Thymus (tissue), 11 donors: ENCODE data around the gene FAM53B. TPM values are rescaled to one million over a fixed set of nuclear protein-coding genes. Genes with fewer than 3 reads are reported as not detected.
"Not testable (repeated sequence)": the region's sequence is repeated elsewhere in the genome, so short reads cannot be mapped to it uniquely, and the experiment has no call there.

ENCODE experiments used
- DNase-seq, 9 donors: peaks; one replicate each; pipeline ENCODE4 v3.0.0-alpha.2; 2013; ENCODE audit warnings: low spot score in 9 of 9, low read depth in 6 of 9, missing footprints in 1 of 9
- H3K27ac ChIP-seq, 2 donors: one replicate each; pipeline ENCODE4 v1.5.1; 2013; ENCODE audit warnings: control low read depth in 1 of 2, low read depth in 1 of 2, low read length in 1 of 2, mild to moderate bottlenecking in 1 of 2, moderate library complexity in 1 of 2
- H3K27me3 ChIP-seq, 2 donors: one replicate each; pipeline ENCODE4 v1.5.1; 2013; ENCODE audit warnings: low read length in 1 of 2; ENCODE audit not compliant: control insufficient read depth in 2 of 2, insufficient read depth in 1 of 2
- H3K36me3 ChIP-seq, 2 donors: one replicate each; pipeline ENCODE4 v1.5.1; 2013; ENCODE audit warnings: low read length in 1 of 2, mild to moderate bottlenecking in 1 of 2, moderate library complexity in 1 of 2; ENCODE audit not compliant: control insufficient read depth in 2 of 2, insufficient read depth in 2 of 2
- H3K4me1 ChIP-seq, 2 donors: one replicate each; pipeline ENCODE4 v1.5.1; 2013; ENCODE audit warnings: low read length in 2 of 2; ENCODE audit not compliant: control insufficient read depth in 2 of 2, insufficient read depth in 2 of 2
- H3K4me3 ChIP-seq, 2 donors: one replicate each; pipeline ENCODE4 v1.5.1; 2013; ENCODE audit warnings: low read length in 2 of 2, control low read depth in 1 of 2, mild to moderate bottlenecking in 1 of 2
- H3K9me3 ChIP-seq, 2 donors: one replicate each; pipeline ENCODE4 v1.5.1; 2013; ENCODE audit warnings: low read length in 1 of 2, mild to moderate bottlenecking in 1 of 2; ENCODE audit not compliant: control insufficient read depth in 2 of 2, insufficient read depth in 1 of 2
- WGBS: extraction: QIAGEN DNeasy Blood & Tissue Kit; methylation state at CpG from one replicate; pipeline ENCODE4 v1.1.7; 2013; 5-methylcytosine and 5-hydroxymethylcytosine counted together
- polyA plus RNA-seq: library from polyadenylated mRNA; stranded (reverse); fragments of 200-250 nt; gene quantifications from one replicate; pipeline ENCODE4 v1.2.3, GENCODE V29; 2013
- total RNA-seq: library from RNA; stranded (reverse); fragments of 120-200 nt; gene quantifications from one replicate; pipeline ENCODE4 v1.2.4, GENCODE V29; 2013
- donor health status: healthy.

The FAM53B gene
- total and polyA plus RNA-seq, 2 donors = 46.2 to 57.6 TPM

GRCh38 chr10:124610186-124610585 is 134.0 kb downstream of the FAM53B start:
- peaks cover 53 to 70% of the 10 kb centered on the region in 2 donors for H3K4me1 ChIP-seq
- H3K27ac ChIP-seq, H3K4me3 ChIP-seq, H3K36me3 ChIP-seq, H3K27me3 ChIP-seq, DNase-seq, H3K9me3 ChIP-seq: not testable (repeated sequence)
- WGBS = 95% methylated on average over 18 of the region's 19 CpGs

GRCh38 chr10:124609698-124610097 is 134.5 kb downstream of the FAM53B start:
- H3K4me3 ChIP-seq = no peak overlapping the region

GRCh38 chr10:124608093-124608721 is 136.0 kb downstream of the FAM53B start:
- Histone ChIP-seq H3K27me3 (no peaks in the 10 kb centered on the region), H3K4me3 (no peak overlapping the region), H3K27ac (no peak overlapping the region), H3K9me3 (peaks cover 0 to 3% of the 10 kb centered on the region in 2 donors), H3K36me3 (peaks cover 0 to 3% of the 10 kb centered on the region in 2 donors), H3K4me1 (peaks cover 68 to 79% of the 10 kb centered on the region in 2 donors)
- DNase-seq = no peak
- 96% methylated on average over 14 of the region's 14 CpGs for WGBS

More at GRCh38 chr10:124609698-124610097, 134.5 kb downstream of the FAM53B start:
- WGBS = 99% methylated on average over 11 of the region's 11 CpGs
- Histone ChIP-seq H3K4me1 (peaks cover 57 to 75% of the 10 kb centered on the region in 2 donors), H3K36me3 (peaks cover 3% of the 10 kb centered on the region in 2 donors), H3K27me3 (no peaks in the 10 kb centered on the region), H3K9me3 (peaks cover 0 to 3% of the 10 kb centered on the region in 2 donors), H3K27ac (no peak overlapping the region)
- no peak for DNase-seq

DNA sequence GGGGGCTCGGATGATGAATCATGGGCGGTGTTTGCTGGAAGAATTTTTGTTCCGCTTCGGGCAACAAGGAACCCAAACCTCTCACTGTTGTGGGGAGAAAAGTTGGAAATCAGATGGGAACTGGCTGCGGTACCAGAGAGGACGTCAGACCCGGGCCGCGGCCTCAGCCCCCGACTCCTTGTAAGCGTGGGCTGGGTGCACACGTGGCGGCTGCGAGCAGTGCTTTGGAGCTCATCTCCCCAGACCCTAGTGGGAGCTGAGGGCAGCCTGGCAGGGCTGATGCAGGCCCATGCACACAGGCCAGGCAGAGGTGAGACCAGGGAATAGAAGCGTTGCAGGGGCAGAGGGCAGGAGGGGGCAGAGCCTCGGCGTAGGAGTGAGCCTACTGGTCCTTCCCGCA is 136.5 kb downstream of the FAM53B start:
- 99% methylated on average over 18 of the region's 18 CpGs for WGBS
- H3K27ac ChIP-seq = no peak overlapping the region
- DNase-seq = no peak
- H3K27me3 ChIP-seq = no peaks in the 10 kb centered on the region
- H3K4me1 ChIP-seq = peaks cover 69 to 79% of the 10 kb centered on the region in 2 donors
- H3K36me3 ChIP-seq = peaks cover 0 to 3% of the 10 kb centered on the region in 2 donors
- H3K4me3 ChIP-seq = no peak overlapping the region
- peaks cover 0 to 3% of the 10 kb centered on the region in 2 donors for H3K9me3 ChIP-seq

- Histone ChIP-seq H3K27me3 (no peaks in the 10 kb centered on the region), H3K36me3 (peaks cover 0 to 3% of the 10 kb centered on the region in 2 donors), H3K4me3 (no peak overlapping the region), H3K27ac (peak overlapping the region in 1 of 2 donors; percentile 33), H3K9me3 (peaks cover 0 to under 1% of the 10 kb centered on the region in 2 donors), H3K4me1 (peaks cover 61 to 79% of the 10 kb centered on the region in 2 donors)
- WGBS = 48% methylated on average over 10 of the region's 10 CpGs
- no peak for DNase-seq
These were observed 137.4 kb downstream of the FAM53B start for GRCh38 chr10:124606822-124607221.

DNA sequence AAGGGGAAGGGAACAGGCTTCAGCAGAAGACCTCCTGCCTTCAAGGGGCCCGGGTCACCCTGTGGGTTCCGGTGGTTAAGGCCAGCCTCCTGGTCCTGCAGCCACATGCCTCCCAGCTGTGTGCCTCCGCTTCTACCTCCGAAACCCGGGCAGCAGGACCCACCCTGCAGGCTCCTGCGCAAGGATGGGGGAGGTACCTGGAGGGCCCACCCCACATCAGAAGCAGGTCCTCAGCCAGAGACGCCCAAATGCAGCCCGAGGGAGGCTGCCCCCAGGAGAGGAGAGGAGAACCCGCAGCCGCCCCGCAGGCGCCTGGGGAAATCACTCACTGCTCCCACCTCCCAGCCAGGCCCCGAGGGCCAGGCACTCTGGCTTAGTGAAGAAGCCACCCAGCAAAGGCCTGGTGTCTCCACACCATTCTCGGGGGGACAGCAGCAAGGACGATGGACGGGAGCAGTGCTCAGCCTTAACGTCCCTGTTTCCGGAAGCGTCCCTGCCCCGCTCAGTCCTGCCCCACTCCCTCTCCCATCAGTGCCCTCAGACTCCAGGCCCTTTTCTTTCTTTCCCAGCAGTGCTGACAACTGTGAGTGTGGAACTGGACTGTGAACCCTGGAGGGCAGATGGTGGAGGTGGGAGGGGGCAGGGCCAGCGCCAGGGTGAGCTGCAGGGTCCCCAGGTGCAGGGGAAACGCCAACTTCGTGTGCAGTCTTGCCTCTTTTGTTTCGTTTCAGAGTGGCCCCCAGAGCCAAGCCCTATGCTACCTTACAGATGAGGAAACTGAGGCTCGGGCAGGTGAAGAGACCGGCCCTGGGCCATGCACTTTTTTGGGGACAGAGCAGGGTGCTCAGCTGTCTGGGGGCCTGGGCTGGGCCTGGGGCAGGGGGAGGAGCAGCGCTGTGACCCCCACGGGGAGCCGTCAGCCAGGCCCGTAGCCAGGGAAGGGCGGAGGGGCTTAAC is 138.0 kb downstream of the FAM53B start:
- peaks cover 54 to 78% of the 10 kb centered on the region in 2 donors for H3K4me1 ChIP-seq
- no peak for DNase-seq
- WGBS = 80% methylated on average over 31 of the region's 31 CpGs

DNA sequence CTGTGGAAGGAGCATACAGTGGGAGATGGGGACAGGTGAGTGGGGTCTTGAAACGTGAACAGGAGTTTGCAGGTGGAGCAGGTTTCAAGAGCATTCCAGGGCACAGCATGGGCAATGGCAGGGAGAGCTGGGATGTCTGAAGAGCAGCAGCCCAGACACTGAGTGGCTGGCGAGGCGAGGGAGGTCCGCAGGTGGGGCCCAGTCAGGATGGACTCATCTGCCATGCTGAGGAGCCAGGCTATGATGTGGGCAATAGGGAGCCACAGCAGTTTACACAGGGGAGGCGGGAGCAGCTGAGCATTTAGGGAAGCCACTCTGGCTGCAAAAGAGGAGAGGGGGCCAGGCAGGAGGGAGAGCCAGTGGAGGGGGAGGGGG is 138.7 kb downstream of the FAM53B start:
- no peak for DNase-seq
- H3K9me3 ChIP-seq = no peaks in the 10 kb centered on the region
- H3K36me3 ChIP-seq = peaks cover 0 to 3% of the 10 kb centered on the region in 2 donors
- H3K27ac ChIP-seq = peak overlapping the region in 1 of 2 donors; percentile 26
- H3K4me3 ChIP-seq = no peak overlapping the region
- 79% methylated on average over 5 of the region's 5 CpGs for WGBS
- peaks cover 52 to 80% of the 10 kb centered on the region in 2 donors for H3K4me1 ChIP-seq
- no peaks in the 10 kb centered on the region for H3K27me3 ChIP-seq

More for the DNA sequence above, 138.0 kb downstream of the FAM53B start:
- H3K27me3 ChIP-seq = no peaks in the 10 kb centered on the region
- H3K27ac ChIP-seq = peak overlapping the region in 1 of 2 donors; percentile 33
- peaks cover 0 to 3% of the 10 kb centered on the region in 2 donors for H3K36me3 ChIP-seq
- no peaks in the 10 kb centered on the region for H3K9me3 ChIP-seq
- no peak overlapping the region for H3K4me3 ChIP-seq

DNA sequence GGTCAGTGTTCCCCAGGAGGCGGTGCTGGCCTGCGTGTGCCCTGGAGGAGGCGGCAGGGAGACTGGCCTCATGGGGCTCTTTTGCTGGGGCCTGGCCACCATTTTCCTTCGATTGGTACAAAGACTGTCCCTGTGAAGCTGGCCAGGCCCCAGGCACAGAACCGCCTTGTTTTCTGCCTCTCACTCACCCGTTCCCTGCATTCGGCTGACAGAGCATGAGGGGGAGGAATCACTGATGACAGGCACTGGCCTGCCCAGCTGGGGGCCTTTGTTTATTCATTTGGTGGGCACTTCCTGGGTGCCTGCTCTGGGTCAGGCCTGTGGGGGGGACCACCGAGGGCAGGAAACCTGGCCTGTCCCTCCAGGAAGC is 139.2 kb downstream of the FAM53B start:
- peaks cover 57 to 85% of the 10 kb centered on the region in 2 donors for H3K4me1 ChIP-seq
- peak overlapping the region in 1 of 2 donors; percentile 2 for H3K27ac ChIP-seq
- H3K27me3 ChIP-seq = no peaks in the 10 kb centered on the region
- no peaks in the 10 kb centered on the region for H3K9me3 ChIP-seq
- WGBS = 71% methylated on average over 8 of the region's 8 CpGs
- no peak for DNase-seq
- H3K4me3 ChIP-seq = no peak overlapping the region
- H3K36me3 ChIP-seq = peaks cover 0 to 3% of the 10 kb centered on the region in 2 donors
